B cell (primary cell): ENCODE results near the gene SEC24C. TPM values are rescaled to one million over a fixed set of nuclear protein-coding genes. Genes with fewer than 3 reads are reported as not detected.

ENCODE experiments used
- ATAC-seq: fragments of 200-7000 bp; cut with Tn5 transposase; one replicate; pipeline ENCODE4 v1.10.0; 2021; ENCODE audit warnings: low read depth, mild to moderate bottlenecking, moderate number of reproducible peaks, moderate library complexity
- CTCF ChIA-PET: fragments of 350-600 bp; sonication (Branson Sonifier 250); formaldehyde crosslinking; loops from one replicate; lab custom pipeline; 2021; ENCODE audit warnings: antibody characterized with exemption, inconsistent platforms; lab: Charles Lee
- POLR2A ChIA-PET: fragments of 350-600 bp; sonication (Branson Sonifier 250); formaldehyde crosslinking; loops from one replicate; lab custom pipeline; 2021; ENCODE audit warnings: antibody characterized with exemption; lab: Charles Lee
- DNase-seq: peaks from one replicate; pipeline ENCODE4 v3.0.0; 2013
- H2AFZ ChIP-seq: 2 replicates; pipeline ENCODE4 v1.6.1; 2012; ENCODE audit warnings: mild to moderate bottlenecking, low read depth, low read length; ENCODE audit not compliant: insufficient read depth, poor library complexity, severe bottlenecking
- H3K27ac ChIP-seq, 2 donors: 1 replicate in 1 of 2; 2 replicates in 1 of 2; pipeline ENCODE4 v1.5.1; 2012 to 2013; ENCODE audit warnings: low read length in 2 of 2, mild to moderate bottlenecking in 2 of 2, moderate library complexity in 1 of 2
- H3K27me3 ChIP-seq, 4 experiments: fragments of 200-600 bp in 1 of 4; sonication (generic) in 1 of 4; replicated peaks in 1 of 4; 1 replicate in 2 of 4; 2 replicates in 2 of 4; pipeline versions ENCODE4 v1.6.1 to v1.7.0; 2013 to 2016; ENCODE audit warnings: low read length in 3 of 4, mild to moderate bottlenecking in 2 of 4, mixed read lengths in 1 of 4, moderate library complexity in 1 of 4; ENCODE audit not compliant: insufficient read depth in 4 of 4, control insufficient read depth in 3 of 4; ENCODE audit errors: control extremely low read depth in 1 of 4
- H3K36me3 ChIP-seq, 2 experiments: replicated peaks in 1 of 2; 1 replicate in 1 of 2; 2 replicates in 1 of 2; pipeline versions ENCODE4 v1.6.1 to v1.7.1; 2013; ENCODE audit warnings: low read length in 1 of 2; ENCODE audit not compliant: insufficient read depth in 2 of 2, control insufficient read depth in 1 of 2; ENCODE audit errors: control extremely low read depth in 1 of 2, extremely low read depth in 1 of 2
- H3K4me1 ChIP-seq, 2 donors: fragments of 200-600 bp in 1 of 2; sonication (generic) in 1 of 2; 1 replicate in 1 of 2; 2 replicates in 1 of 2; pipeline versions ENCODE4 v1.5.1 to v1.6.1; 2013 to 2017; ENCODE audit warnings: low read length in 2 of 2; ENCODE audit not compliant: control insufficient read depth in 2 of 2, insufficient read depth in 2 of 2
- H3K4me2 ChIP-seq: replicated peaks from 2 replicates; pipeline ENCODE3; 2012; ENCODE audit warnings: mild to moderate bottlenecking, low read depth, low read length; ENCODE audit not compliant: poor library complexity, severe bottlenecking
- H3K4me3 ChIP-seq, 5 experiments: fragments of 200-600 bp in 1 of 5; sonication (generic) in 1 of 5; 1 replicate in 3 of 5; 2 replicates in 2 of 5; pipeline versions ENCODE4 v1.5.1 to v1.7.0; 2011 to 2016; ENCODE audit warnings: low read length in 4 of 5, mild to moderate bottlenecking in 4 of 5, low read depth in 2 of 5, control low read depth in 1 of 5, moderate library complexity in 1 of 5; ENCODE audit not compliant: insufficient read depth in 1 of 5; ENCODE audit errors: control extremely low read depth in 1 of 5, extremely low read depth in 1 of 5
- H3K79me2 ChIP-seq: fragments of 200-600 bp; sonication (generic); one replicate; pipeline ENCODE4 v1.6.0; 2016; ENCODE audit warnings: low read length; ENCODE audit not compliant: control insufficient read depth, insufficient read depth
- H3K9ac ChIP-seq: fragments of 200-600 bp; sonication (generic); 2 replicates; pipeline ENCODE4 v1.6.1; 2017; ENCODE audit warnings: mild to moderate bottlenecking, low read length, moderate library complexity
- H3K9me3 ChIP-seq, 3 donors: one replicate each; pipeline versions ENCODE4 v1.6.1 to v1.7.1; 2013; ENCODE audit warnings: low read length in 2 of 3; ENCODE audit not compliant: control insufficient read depth in 2 of 3, insufficient read depth in 1 of 3; ENCODE audit errors: control extremely low read depth in 1 of 3
- H4K20me1 ChIP-seq: 2 replicates; pipeline ENCODE4 v1.6.0; 2012; ENCODE audit warnings: mild to moderate bottlenecking, low read length; ENCODE audit not compliant: insufficient read depth, control insufficient read depth, poor library complexity, severe bottlenecking
- H3K27ac Mint-ChIP-seq: one replicate; pipeline ENCODE4 v1.8.0; 2021; ENCODE audit warnings: mixed read lengths
- H3K27me3 Mint-ChIP-seq: one replicate; pipeline ENCODE4 v1.8.0; 2021; ENCODE audit warnings: mixed read lengths
- H3K4me1 Mint-ChIP-seq: one replicate; pipeline ENCODE4 v1.8.0; 2021; ENCODE audit warnings: mixed read lengths
- H3K4me3 Mint-ChIP-seq: one replicate; pipeline ENCODE4 v1.8.0; 2021; ENCODE audit warnings: mixed read lengths
- H3K9me3 Mint-ChIP-seq: one replicate; pipeline ENCODE4 v1.8.0; 2022; ENCODE audit warnings: mixed read lengths; ENCODE audit not compliant: insufficient read depth
- EZH2 ChIP-seq: IDR thresholded peaks from 2 replicates; pipeline ENCODE4 v1.6.1; 2012; ENCODE audit warnings: borderline replicate concordance, low read depth, mild to moderate bottlenecking, moderate library complexity, low read length; ENCODE audit not compliant: insufficient read depth, poor library complexity, severe bottlenecking
- WGBS: methylation state at CpG from one replicate; pipeline ENCODE4 v1.1.5; 2013; ENCODE audit warnings: missing lambda C conversion rate; ENCODE audit not compliant: insufficient coverage; 5-methylcytosine and 5-hydroxymethylcytosine counted together
- intact Hi-C: fragments of 100-400 bp; cut with micrococcal nuclease; formaldehyde crosslinking; loops from one replicate; pipeline ENCODE4 v1.10.0; 2022
- polyA plus RNA-seq: library from polyadenylated mRNA; depleted of rRNA; stranded (reverse); fragments of >200 nt; gene quantifications from 2 replicates; pipeline ENCODE4 v1.2.3, GENCODE V29; 2012
- total RNA-seq, 2 donors: library from RNA; stranded (reverse); fragments of 120-200 nt in 1 of 2; gene quantifications; 1 replicate in 1 of 2; 2 replicates in 1 of 2; pipeline versions ENCODE4 v1.2.3 to v1.2.4, GENCODE V29; 2013 to 2022
- TF ChIP-seq, protein P1 (sequence below): fragments of 200-600 bp; IDR thresholded peaks from one replicate; pipeline ENCODE4 v1.8.0; 2022; ENCODE audit warnings: antibody characterized with exemption, mild to moderate bottlenecking

SEC24C gene
- total and polyA plus RNA-seq, 2 donors (not counting 1 experiment from before 2014, with no cell fraction given), result 60.2 to 78.7 TPM

DNA sequence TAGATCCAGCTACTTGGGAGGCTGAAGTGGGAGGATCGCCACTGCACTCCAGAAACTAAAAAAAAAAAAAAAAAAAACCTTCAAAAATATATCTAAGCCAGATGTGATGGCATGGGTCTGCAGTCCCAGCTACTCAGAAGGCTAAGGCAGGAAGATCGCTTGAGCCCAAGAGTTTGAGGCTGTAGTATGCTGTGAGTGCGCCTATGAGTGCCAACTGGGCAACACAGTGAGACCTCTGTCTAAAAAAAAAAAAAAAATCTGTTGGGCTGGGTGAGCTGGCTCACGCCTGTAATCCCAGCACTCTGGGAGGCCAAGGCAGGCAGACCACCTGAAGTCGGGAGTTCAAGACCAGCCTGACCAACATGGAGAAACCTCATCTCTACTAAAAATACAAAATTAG, 34.8 kb downstream of the SEC24C start:
- Histone ChIP-seq H3K4me2 (no peak overlapping the region), H2AFZ (no peak overlapping the region), H3K4me3 (no peak overlapping the region), H3K9ac (no peak overlapping the region), H3K9me3 (no peaks in the 10 kb centered on the region), H4K20me1 (peaks cover 6% of the 10 kb centered on the region), H3K4me1 (peaks cover 33 to 42% of the 10 kb centered on the region in 2 donors), H3K36me3 (peaks cover 0 to 27% of the 10 kb centered on the region in 2 experiments), H3K79me2 (peaks cover 84% of the 10 kb centered on the region), H3K27me3 (no peaks in the 10 kb centered on the region), H3K27ac (no peak overlapping the region)
- CTCF ChIA-PET, result interaction anchor here (0.6 to 0.7 kb wide), 2 partner anchors 74 to 215 kb away, joined by 3 read pairs; no protein-coding TSS in a partner anchor
- DNase-seq, result no peak
- POLR2A ChIA-PET, result no interaction called here
- intact Hi-C loops, result no loop called here
- H3K27me3 Mint-ChIP-seq, result no peaks in the 10 kb centered on the region
- H3K27ac Mint-ChIP-seq, result no peak overlapping the region
- WGBS, result 80% methylated on average over 1 of the region's 5 CpGs
- H3K4me1 Mint-ChIP-seq, result peaks cover 55% of the 10 kb centered on the region
- ATAC-seq, result no peak
- H3K4me3 Mint-ChIP-seq, result no peak overlapping the region
- TF ChIP-seq, protein P1, sequence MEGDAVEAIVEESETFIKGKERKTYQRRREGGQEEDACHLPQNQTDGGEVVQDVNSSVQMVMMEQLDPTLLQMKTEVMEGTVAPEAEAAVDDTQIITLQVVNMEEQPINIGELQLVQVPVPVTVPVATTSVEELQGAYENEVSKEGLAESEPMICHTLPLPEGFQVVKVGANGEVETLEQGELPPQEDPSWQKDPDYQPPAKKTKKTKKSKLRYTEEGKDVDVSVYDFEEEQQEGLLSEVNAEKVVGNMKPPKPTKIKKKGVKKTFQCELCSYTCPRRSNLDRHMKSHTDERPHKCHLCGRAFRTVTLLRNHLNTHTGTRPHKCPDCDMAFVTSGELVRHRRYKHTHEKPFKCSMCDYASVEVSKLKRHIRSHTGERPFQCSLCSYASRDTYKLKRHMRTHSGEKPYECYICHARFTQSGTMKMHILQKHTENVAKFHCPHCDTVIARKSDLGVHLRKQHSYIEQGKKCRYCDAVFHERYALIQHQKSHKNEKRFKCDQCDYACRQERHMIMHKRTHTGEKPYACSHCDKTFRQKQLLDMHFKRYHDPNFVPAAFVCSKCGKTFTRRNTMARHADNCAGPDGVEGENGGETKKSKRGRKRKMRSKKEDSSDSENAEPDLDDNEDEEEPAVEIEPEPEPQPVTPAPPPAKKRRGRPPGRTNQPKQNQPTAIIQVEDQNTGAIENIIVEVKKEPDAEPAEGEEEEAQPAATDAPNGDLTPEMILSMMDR, result no peak
- no peak for TF ChIP-seq EZH2
- no peaks in the 10 kb centered on the region for H3K9me3 Mint-ChIP-seq

DNA sequence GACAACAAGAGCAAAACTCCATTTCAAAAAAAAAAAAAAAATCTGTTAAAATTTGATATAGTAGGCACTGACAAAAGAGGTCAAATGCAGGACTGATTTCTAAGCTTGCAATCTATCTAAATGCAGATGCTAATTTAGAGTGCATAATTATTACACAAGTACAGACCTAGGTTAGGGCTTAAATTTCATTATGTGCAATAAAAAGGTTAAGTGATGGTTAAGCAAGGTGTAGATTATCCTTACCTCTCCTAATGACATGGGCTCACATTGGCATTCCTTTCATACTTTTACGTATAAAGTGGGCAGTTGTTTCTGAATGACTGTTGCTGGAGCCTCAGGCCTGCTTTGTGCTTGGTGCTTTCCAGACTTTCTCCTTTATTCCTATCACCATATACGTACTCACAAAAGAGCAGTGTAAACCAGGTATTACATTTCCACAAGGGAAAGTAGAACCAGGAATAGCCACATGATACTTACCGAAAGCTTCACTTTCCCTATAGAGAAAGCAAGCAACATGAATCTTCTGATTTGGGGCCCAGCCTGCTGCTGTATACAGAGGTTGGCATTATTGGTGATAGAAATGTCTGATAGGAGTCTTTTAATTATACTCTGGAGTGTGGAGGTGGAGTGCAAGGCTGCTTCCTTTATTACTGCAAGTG, 35.5 kb downstream of the SEC24C start:
- TF ChIP-seq, protein P1, result no peak
- TF ChIP-seq EZH2, result no peak
- WGBS, result 77% methylated on average over 1 of the region's 3 CpGs
- peaks cover 81% of the 10 kb centered on the region for H3K79me2 ChIP-seq
- peaks cover 48% of the 10 kb centered on the region for H3K4me1 Mint-ChIP-seq
- peak overlapping the region; percentile 53 for H3K4me3 Mint-ChIP-seq
- peak overlapping the region; percentile 32 for H3K27ac Mint-ChIP-seq
- no peak overlapping the region for H3K4me3 ChIP-seq
- peaks cover 0 to 26% of the 10 kb centered on the region in 2 experiments for H3K36me3 ChIP-seq
- intact Hi-C loops, result no loop called here
- CTCF ChIA-PET, result interaction anchor here (0.6 to 0.7 kb wide), 2 partner anchors 73 to 214 kb away, joined by 3 read pairs; no protein-coding TSS in a partner anchor
- H3K9me3 ChIP-seq, result no peaks in the 10 kb centered on the region
- no peak for ATAC-seq
- H3K27ac ChIP-seq, result no peak overlapping the region
- H3K9me3 Mint-ChIP-seq, result no peaks in the 10 kb centered on the region
- no peaks in the 10 kb centered on the region for H3K27me3 ChIP-seq
- no peak overlapping the region for H3K4me2 ChIP-seq
- peaks cover 6% of the 10 kb centered on the region for H4K20me1 ChIP-seq
- DNase-seq, result no peak
- H2AFZ ChIP-seq, result no peak overlapping the region
- no peaks in the 10 kb centered on the region for H3K27me3 Mint-ChIP-seq
- peaks cover 28 to 35% of the 10 kb centered on the region in 2 donors for H3K4me1 ChIP-seq
- H3K9ac ChIP-seq, result no peak overlapping the region
- POLR2A ChIA-PET, result no interaction called here
